HepG2 (cell line): Measurements from ENCODE around the gene MOV10L1. TPM values are rescaled to one million over a fixed set of nuclear protein-coding genes. Genes with fewer than 3 reads are reported as not detected.

Experiments
- ATAC-seq: fragments of 200-7000 bp; cut with Tn5 transposase; 3 replicates; pipeline ENCODE4 v1.9.1; 2020; ENCODE audit warnings: mild to moderate bottlenecking, moderate library complexity
- BruUV-seq: library from RNA; stranded (reverse); fragments of 400-500 nt; replicated peaks from 2 replicates; lab custom pipeline; 2021; lab: Mats Ljungman, UMichigan
- CTCF ChIA-PET: fragments of 300-600 bp; formaldehyde crosslinking; extraction: SDS; loops from one replicate; lab custom pipeline; 2021; ENCODE audit warnings: low total read pairs, inconsistent platforms, low intra/inter-chr PET ratio; lab: Yijun Ruan, JAX
- POLR2A ChIA-PET: fragments of 350-600 bp; sonication (Branson Sonifier 250); formaldehyde crosslinking; loops from one replicate; lab custom pipeline; 2020; ENCODE audit warnings: antibody characterized with exemption, inconsistent platforms; lab: Yijun Ruan, JAX
- DNase-seq: peaks from one replicate; pipeline ENCODE4 v3.0.0-alpha.2; 2015; ENCODE audit warnings: low spot score
- FAIRE-seq: peaks from 3 replicates; lab custom pipeline; 2011; peaks lifted over from hg19 to GRCh38; lab: Jason Lieb, UNC
- H2AFZ ChIP-seq: one replicate; pipeline ENCODE4 v1.6.1; 2011; ENCODE audit warnings: low read length, inconsistent platforms
- H3K27ac ChIP-seq: fragments of 300-600 bp; 3 replicates; pipeline ENCODE4 v1.8.0; 2011; ENCODE audit warnings: mixed run types, mild to moderate bottlenecking, mixed read lengths, low read length, inconsistent platforms; ENCODE audit not compliant: insufficient read depth; ENCODE audit errors: extremely low read length
- H3K27me3 ChIP-seq, 2 experiments: fragments of 200-600 bp in 1 of 2; 2 replicates in 1 of 2; 3 replicates in 1 of 2; pipeline versions ENCODE4 v1.6.0 to v1.8.0; 2011; ENCODE audit warnings: low read length in 2 of 2, mild to moderate bottlenecking in 2 of 2, moderate library complexity in 2 of 2, inconsistent platforms in 1 of 2; ENCODE audit not compliant: insufficient read depth in 2 of 2, control insufficient read depth in 1 of 2
- H3K36me3 ChIP-seq, 2 experiments: fragments of 200-600 bp in 1 of 2; replicated peaks in 1 of 2; 2 replicates in 1 of 2; 3 replicates in 1 of 2; pipeline versions ENCODE4 v1.5.1 to v1.8.0; 2011; ENCODE audit warnings: low read length in 2 of 2, inconsistent platforms in 1 of 2; ENCODE audit not compliant: insufficient read depth in 2 of 2, control insufficient read depth in 1 of 2
- H3K4me1 ChIP-seq: 2 replicates; pipeline ENCODE4 v1.5.1; 2012; ENCODE audit warnings: low read length, inconsistent platforms; ENCODE audit not compliant: insufficient read depth
- H3K4me2 ChIP-seq: 2 replicates; pipeline ENCODE4 v1.6.0; 2011; ENCODE audit warnings: low read depth, low read length, inconsistent platforms
- H3K4me3 ChIP-seq, 3 experiments: fragments of 200-600 bp in 1 of 3; sonication (generic), shearing (Covaris generic) in 1 of 3; replicated peaks in 1 of 3; 2 replicates each; pipeline ENCODE4 v1.5.1; 2011 to 2016; ENCODE audit warnings: low read length in 3 of 3, inconsistent platforms in 2 of 3, low read depth in 2 of 3, mild to moderate bottlenecking in 2 of 3, control low read depth in 1 of 3, mixed read lengths in 1 of 3; ENCODE audit not compliant: insufficient read depth in 1 of 3
- H3K79me2 ChIP-seq: one replicate; pipeline ENCODE4 v1.6.1; 2011; ENCODE audit warnings: low read length, inconsistent platforms; ENCODE audit not compliant: insufficient read depth
- H3K9ac ChIP-seq: 2 replicates; pipeline ENCODE4 v1.6.0; 2011; ENCODE audit warnings: mild to moderate bottlenecking, low read depth, low read length, inconsistent platforms; ENCODE audit not compliant: insufficient read depth
- H3K9me3 ChIP-seq: 2 replicates; pipeline ENCODE4 v1.5.1; 2012; ENCODE audit warnings: mild to moderate bottlenecking, low read length
- H4K20me1 ChIP-seq: 2 replicates; pipeline ENCODE4 v1.6.0; 2011; ENCODE audit warnings: inconsistent platforms, mild to moderate bottlenecking, low read length, moderate library complexity; ENCODE audit not compliant: insufficient read depth
- MTERF4 ChIP-seq: sonication (generic); formaldehyde crosslinking; IDR thresholded peaks from 2 replicates; pipeline ENCODE4 v1.8.0; 2023; ENCODE audit warnings: mild to moderate bottlenecking, missing genetic modification reagents
- ZNF607 ChIP-seq: sonication (generic); formaldehyde crosslinking; IDR thresholded peaks from 2 replicates; pipeline ENCODE4 v1.5.1; 2020; ENCODE audit warnings: missing genetic modification reagents, mild to moderate bottlenecking, borderline replicate concordance
- ZNF687 ChIP-seq: sonication (generic); formaldehyde crosslinking; IDR thresholded peaks from 2 replicates; pipeline ENCODE4 v1.5.1; 2020; ENCODE audit warnings: mild to moderate bottlenecking, missing genetic modification reagents, moderate library complexity
- WGBS: methylation state at CpG from one replicate; pipeline ENCODE4 v1.1.6; 2017; ENCODE audit warnings: low lambda C conversion rate; 5-methylcytosine and 5-hydroxymethylcytosine counted together
- in situ Hi-C: cut with HindIII; loops from 2 replicates; pipeline ENCODE4 v1.10.0; 2017; ENCODE audit warnings: low pct_unique_long_range_greater_than_20kb; ENCODE audit not compliant: extremely low pct_ligation_motif_present
- intact Hi-C: fragments of 100-400 bp; cut with micrococcal nuclease; formaldehyde crosslinking; loops from one replicate; pipeline ENCODE4 v1.10.0; 2022; ENCODE audit not compliant: unreplicated experiment
- polyA plus RNA-seq, 8 experiments: library from polyadenylated mRNA; depleted of rRNA in 3 of 8; stranded (reverse) in 7 of 8; unstranded in 1 of 8; fragments of >200 nt; fragmentation: Illumina TruSeq in 4 of 8; extraction: Trizol in 4 of 8; gene quantifications; 2 replicates each; pipeline versions ENCODE4 v1.2.1 to v1.2.3, GENCODE V29; 2011 to 2016; ENCODE audit warnings: low read depth in 4 of 8, missing spikeins in 1 of 8, mixed read lengths in 1 of 8; ENCODE audit not compliant: insufficient read depth in 1 of 8
- total RNA-seq, 5 experiments: library from RNA; depleted of rRNA; stranded (reverse); fragments of >200 nt; fragmentation: Illumina TruSeq; extraction: Trizol; gene quantifications; 2 replicates each; pipeline ENCODE4 v1.2.3, GENCODE V29; 2016; ENCODE audit warnings: low read depth in 1 of 5

The MOV10L1 gene
- total and polyA plus RNA-seq, 2 of the 13 experiments (the other 11 are each of a cell fraction or from before 2014, with no cell fraction given), result 0.11 to 0.12 TPM

GRCh38 chr22:50119169-50119767 is 29.5 kb downstream of the MOV10L1 start:
- ATAC-seq, result peak; percentile 42; the same call in 2 of the 3 replicates

More at GRCh38 chr22:50119169-50119767, 29.5 kb downstream of the MOV10L1 start:
- BruUV-seq, result no TSS peak
- H3K4me3 ChIP-seq, result no peak overlapping the region
- peaks cover 12 to 55% of the 10 kb centered on the region in 2 experiments for H3K27me3 ChIP-seq
- no peaks in the 10 kb centered on the region for H3K79me2 ChIP-seq
- no peak overlapping the region for H2AFZ ChIP-seq
- H4K20me1 ChIP-seq, result no peaks in the 10 kb centered on the region
- TF ChIP-seq MTERF4 (CRISPR knock-in tag) (0 out of 2 replicates have a peak, but pooled peaks have one; percentile 26), ZNF687 (CRISPR knock-in tag) (0 out of 2 replicates have a peak, but pooled peaks have one; percentile 13), ZNF607 (CRISPR knock-in tag) (no peak)
- H3K9ac ChIP-seq, result no peak overlapping the region
- DNase-seq, result no peak
- no peak for FAIRE-seq
- ChIA-PET POLR2A (interaction anchor here (1.1 kb wide), 1 partner anchor 22 kb away, joined by 3 read pairs; no protein-coding TSS in a partner anchor), CTCF (no interaction called here)
- H3K4me1 ChIP-seq, result peaks cover 29% of the 10 kb centered on the region
- H3K36me3 ChIP-seq, result no peaks in the 10 kb centered on the region
- 44% methylated on average over 11 of the region's 14 CpGs for WGBS
- in situ Hi-C loops, result no loop called here
- intact Hi-C loops, result no loop called here
- no peak overlapping the region for H3K27ac ChIP-seq
- no peaks in the 10 kb centered on the region for H3K9me3 ChIP-seq
- H3K4me2 ChIP-seq, result peak overlapping the region; percentile 25; the same call in 1 of the 2 replicates
